ENCODE data around the gene LAMC3. TPM values are rescaled to one million over a fixed set of nuclear protein-coding genes. Genes with fewer than 3 reads are reported as not detected.

The LAMC3 gene
- total RNA-seq, 1 donor = 0.43 TPM

- no peak for TF ChIP-seq CTCF (IDR thresholded peaks at IDR 0.05; ENCODE audit: insufficient read depth, low read depth, low read length)
Observed at GRCh38 chr9:131104016-131104740, 95.2 kb downstream of the LAMC3 start.

GRCh38 chr9:131105952-131106351 is 97.0 kb downstream of the LAMC3 start:
- DNase-seq (ENCODE audit: low read depth) = no peak
- H3K4me3 ChIP-seq (ENCODE audit: low read depth, low read length) = no peak overlapping the region
- TF ChIP-seq CTCF (IDR thresholded peaks at IDR 0.05; ENCODE audit: insufficient read depth, low read depth, low read length) = no peak

More at GRCh38 chr9:131104016-131104740, 95.2 kb downstream of the LAMC3 start:
- no peak for DNase-seq (ENCODE audit: low read depth)
- H3K4me3 ChIP-seq (ENCODE audit: low read depth, low read length) = no peak overlapping the region

- no peak for TF ChIP-seq CTCF (IDR thresholded peaks at IDR 0.05; ENCODE audit: insufficient read depth, low read depth, low read length)
- DNase-seq (ENCODE audit: low read depth) = no peak
Observed at GRCh38 chr9:131107760-131108159, 98.8 kb downstream of the LAMC3 start.

GRCh38 chr9:131111186-131111853 is 102.3 kb downstream of the LAMC3 start:
- H3K4me3 ChIP-seq (ENCODE audit: low read depth, low read length) = no peak overlapping the region
- TF ChIP-seq CTCF (IDR thresholded peaks at IDR 0.05; ENCODE audit: insufficient read depth, low read depth, low read length) = no peak
- DNase-seq (ENCODE audit: low read depth) = no peak

More at GRCh38 chr9:131107760-131108159, 98.8 kb downstream of the LAMC3 start:
- no peak overlapping the region for H3K4me3 ChIP-seq (ENCODE audit: low read depth, low read length)

- H3K4me3 ChIP-seq (ENCODE audit: low read depth, low read length) = no peak overlapping the region
- DNase-seq (ENCODE audit: low read depth) = no peak
- TF ChIP-seq CTCF (IDR thresholded peaks at IDR 0.05; ENCODE audit: insufficient read depth, low read depth, low read length) = no peak
Observed at GRCh38 chr9:131111854-131112311, 102.9 kb downstream of the LAMC3 start.

- DNase-seq (ENCODE audit: low read depth) = no peak
- TF ChIP-seq CTCF (IDR thresholded peaks at IDR 0.05; ENCODE audit: insufficient read depth, low read depth, low read length) = no peak
- H3K4me3 ChIP-seq (ENCODE audit: low read depth, low read length) = no peak overlapping the region
Observed at GRCh38 chr9:131112374-131113154, 103.6 kb downstream of the LAMC3 start.
